Measurements from ENCODE around the gene SLC2A1. TPM values are rescaled to one million over a fixed set of nuclear protein-coding genes. Genes with fewer than 3 reads are reported as not detected.

The SLC2A1 gene
- total RNA-seq, 1 donor from 2014 or later: 135 TPM

DNA sequence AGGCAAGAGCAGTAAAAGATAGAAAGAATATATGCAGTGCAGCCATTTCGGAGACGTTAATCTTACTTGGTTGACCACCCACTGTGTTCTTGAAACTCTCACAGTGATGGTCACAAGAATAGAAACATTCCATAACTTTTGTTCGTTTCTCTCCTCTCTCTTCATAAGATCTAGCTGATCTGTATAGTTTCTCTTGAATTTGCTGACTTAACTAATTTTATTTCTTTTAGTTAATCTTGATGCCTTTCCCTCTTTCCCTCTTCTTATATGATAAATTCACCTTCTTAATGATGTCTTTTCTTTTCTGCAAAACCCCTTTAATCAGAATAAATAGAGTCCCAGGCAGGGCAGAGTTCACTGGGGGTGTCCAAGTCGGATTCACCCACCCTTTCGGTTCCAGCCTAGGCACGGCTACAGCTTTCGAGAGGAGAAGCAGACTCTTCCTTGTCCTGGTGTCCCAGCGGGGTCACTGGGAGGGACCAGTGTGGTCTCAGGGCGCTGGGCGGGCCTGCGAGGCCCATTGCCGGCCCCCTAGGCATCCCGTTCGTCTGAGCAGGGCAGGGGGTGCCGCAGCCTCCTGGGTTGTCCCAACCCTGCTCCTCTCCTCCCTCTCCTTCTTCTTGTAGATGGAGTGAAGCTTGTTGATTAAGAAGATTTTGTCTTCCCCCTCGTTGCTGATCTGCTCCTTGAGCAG is 72.5 kb downstream of the SLC2A1 start:
- Mint-ChIP-seq H3K36me3 (ENCODE audit: low read depth) (no peaks in the 10 kb centered on the region), H3K27ac (no peak overlapping the region), H3K9me3 (no peaks in the 10 kb centered on the region)

DNA sequence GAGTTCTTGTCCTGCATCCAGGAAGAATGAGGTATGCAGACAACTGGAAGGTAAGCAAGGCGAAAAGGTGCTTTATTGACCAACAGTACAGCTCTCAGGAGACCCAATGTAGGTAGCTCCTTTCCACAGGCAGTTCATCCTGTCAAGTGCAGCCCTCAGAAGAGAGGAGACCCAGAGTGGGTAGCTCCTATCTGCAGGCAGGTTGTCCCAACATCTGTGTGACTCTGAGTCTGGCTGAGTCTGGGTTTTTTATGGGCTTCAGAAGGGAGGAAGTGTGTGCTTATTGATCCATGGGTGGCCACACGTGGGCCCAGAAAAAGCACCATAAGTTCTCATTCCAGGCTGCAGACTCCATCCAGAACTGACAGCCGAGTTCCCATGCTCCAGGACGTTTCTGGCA is 78.3 kb downstream of the SLC2A1 start:
- no peak for DNase-seq
- peaks cover 22% of the 10 kb centered on the region for H3K27me3 Mint-ChIP-seq
- peaks cover under 1% of the 10 kb centered on the region for H3K9me3 Mint-ChIP-seq
- intact Hi-C loops (cut with micrococcal nuclease): no loop called here
- H3K4me1 Mint-ChIP-seq: no peaks in the 10 kb centered on the region
- H3K36me3 Mint-ChIP-seq (ENCODE audit: low read depth): no peaks in the 10 kb centered on the region
- H3K27ac Mint-ChIP-seq: no peak overlapping the region
- H3K4me3 Mint-ChIP-seq: no peak overlapping the region

More for the DNA sequence above, 72.5 kb downstream of the SLC2A1 start:
- Mint-ChIP-seq H3K4me3 (no peak overlapping the region), H3K27me3 (peaks cover 10% of the 10 kb centered on the region), H3K4me1 (no peaks in the 10 kb centered on the region)
- DNase-seq: no peak
- intact Hi-C loops (cut with micrococcal nuclease): no loop called here

DNA sequence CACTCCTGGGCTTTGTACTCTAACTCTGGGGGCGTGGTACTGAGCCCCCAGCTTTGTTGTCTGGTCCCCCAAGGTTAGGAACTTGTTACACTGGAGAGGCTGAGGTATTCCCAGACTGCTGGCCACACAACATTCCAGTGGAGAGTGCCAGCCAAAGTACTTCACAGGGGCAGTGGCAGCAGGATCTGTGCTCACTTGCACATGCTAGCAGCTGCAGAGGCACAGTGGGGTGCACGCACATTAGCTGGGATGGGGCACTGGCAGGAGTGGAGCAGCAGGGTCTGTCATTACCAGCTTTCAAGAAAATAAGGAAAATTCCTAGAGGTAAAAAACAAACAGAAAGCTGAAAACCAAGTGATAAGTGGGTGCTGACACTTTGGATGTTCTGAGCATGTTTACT is 81.3 kb downstream of the SLC2A1 start:
- H3K4me3 Mint-ChIP-seq: no peak overlapping the region
- H3K36me3 Mint-ChIP-seq (ENCODE audit: low read depth): no peaks in the 10 kb centered on the region
- H3K9me3 Mint-ChIP-seq: peaks cover 16% of the 10 kb centered on the region
- peaks cover 2% of the 10 kb centered on the region for H3K4me1 Mint-ChIP-seq
- no peak overlapping the region for H3K27ac Mint-ChIP-seq
- peaks cover 32% of the 10 kb centered on the region for H3K27me3 Mint-ChIP-seq
- no peak for DNase-seq
- intact Hi-C loops (cut with micrococcal nuclease): no loop called here

DNA sequence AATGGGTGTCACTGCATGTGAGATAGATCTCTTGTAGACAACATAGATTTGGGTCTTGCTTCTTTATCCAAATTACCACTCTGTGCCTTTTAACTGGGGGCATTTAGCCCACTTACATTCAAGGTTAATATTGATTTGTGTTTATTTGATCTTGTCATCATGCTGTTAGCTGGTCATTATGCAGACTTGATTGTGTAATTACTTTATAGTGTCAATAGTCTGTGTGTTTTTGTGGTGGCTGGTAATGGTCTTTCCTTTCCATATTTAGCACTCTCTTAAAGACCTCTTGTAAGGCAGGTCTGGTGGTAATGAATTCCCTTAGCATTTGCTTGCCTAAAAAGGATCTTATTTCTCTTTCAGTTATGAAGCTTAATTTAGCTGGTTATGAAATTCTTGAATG is 82.7 kb downstream of the SLC2A1 start:
- peaks cover 2% of the 10 kb centered on the region for H3K4me1 Mint-ChIP-seq
- H3K27me3 Mint-ChIP-seq: peaks cover 34% of the 10 kb centered on the region
- intact Hi-C loops (cut with micrococcal nuclease): no loop called here

More for the DNA sequence above, 82.7 kb downstream of the SLC2A1 start:
- no peak for DNase-seq
- Mint-ChIP-seq H3K4me3 (no peak overlapping the region), H3K27ac (no peak overlapping the region), H3K36me3 (ENCODE audit: low read depth) (no peaks in the 10 kb centered on the region), H3K9me3 (peaks cover 16% of the 10 kb centered on the region)

Other genes starting within 250 kb of the SLC2A1 start
- gene CLDN19, start 218.6 kb downstream of the SLC2A1 start, total RNA-seq: not detected in 2 replicates
- gene P3H1, start 191.8 kb downstream of the SLC2A1 start, total RNA-seq: 47.4 and 51.1 TPM in 2 replicates
- 6.2 and 6.3 TPM in 2 replicates for gene C1orf50, start 191.6 kb downstream of the SLC2A1 start, total RNA-seq
- gene TMEM269, start 173.9 kb downstream of the SLC2A1 start, total RNA-seq: 0.12 TPM in 1 of 2 replicates, not detected in the other
- 3.5 and 3.8 TPM in 2 replicates for gene ERMAP, start 141.7 kb downstream of the SLC2A1 start, total RNA-seq
- gene SVBP, start 141.5 kb downstream of the SLC2A1 start, total RNA-seq: 7.3 and 10.0 TPM in 2 replicates
- gene ZNF691, start 112.3 kb downstream of the SLC2A1 start, total RNA-seq: 9.9 and 11.1 TPM in 2 replicates
- gene EBNA1BP2, start 213.4 kb upstream of the SLC2A1 start, total RNA-seq: 134 and 135 TPM in 2 replicates
- 0.40 TPM in 1 of 2 replicates, not detected in the other for gene CFAP57, start 213.5 kb upstream of the SLC2A1 start, total RNA-seq